Astrocyte (in vitro differentiated cells and primary cell): ENCODE data around the gene TULP3. TPM values are rescaled to one million over a fixed set of nuclear protein-coding genes. Genes with fewer than 3 reads are reported as not detected.

ENCODE experiments used
- DNase-seq: peaks from one replicate; pipeline ENCODE4 v3.0.0-alpha.2; 2010; ENCODE audit warnings: low read depth
- FAIRE-seq: peaks from 2 replicates; lab custom pipeline; 2011; peaks lifted over from hg19 to GRCh38; lab: Jason Lieb, UNC
- H2AFZ ChIP-seq: 2 replicates; pipeline ENCODE4 v1.6.0; 2012; ENCODE audit warnings: low read depth, low read length, inconsistent platforms
- H3K27ac ChIP-seq: 2 replicates; pipeline ENCODE4 v1.5.1; 2011; ENCODE audit warnings: low read depth, low read length, inconsistent platforms
- H3K27me3 ChIP-seq: 2 replicates; pipeline ENCODE4 v1.6.0; 2011; ENCODE audit warnings: low read length, inconsistent platforms; ENCODE audit not compliant: insufficient read depth
- H3K36me3 ChIP-seq: 2 replicates; pipeline ENCODE4 v1.5.1; 2011; ENCODE audit warnings: low read length, inconsistent platforms; ENCODE audit not compliant: insufficient read depth
- H3K4me1 ChIP-seq: 2 replicates; pipeline ENCODE4 v1.5.1; 2011; ENCODE audit warnings: low read length, inconsistent platforms; ENCODE audit not compliant: insufficient read depth
- H3K4me2 ChIP-seq: 2 replicates; pipeline ENCODE4 v1.6.0; 2012; ENCODE audit warnings: low read length, inconsistent platforms
- H3K4me3 ChIP-seq: 2 replicates; pipeline ENCODE4 v1.5.1; 2011; ENCODE audit warnings: low read depth, mild to moderate bottlenecking, low read length, inconsistent platforms; ENCODE audit not compliant: insufficient read depth
- H3K79me2 ChIP-seq: 2 replicates; pipeline ENCODE4 v1.6.0; 2012; ENCODE audit warnings: mild to moderate bottlenecking, low read length, inconsistent platforms; ENCODE audit not compliant: insufficient read depth
- H3K9ac ChIP-seq: 2 replicates; pipeline ENCODE4 v1.6.0; 2012; ENCODE audit warnings: mild to moderate bottlenecking, low read length, inconsistent platforms
- H3K9me3 ChIP-seq: 2 replicates; pipeline ENCODE4 v1.5.1; 2012; ENCODE audit warnings: low read depth, mild to moderate bottlenecking, low read length, inconsistent platforms; ENCODE audit not compliant: insufficient read depth
- H4K20me1 ChIP-seq: 2 replicates; pipeline ENCODE4 v1.6.0; 2012; ENCODE audit warnings: low read length, inconsistent platforms; ENCODE audit not compliant: insufficient read depth
- H3K27ac Mint-ChIP-seq: one replicate; pipeline ENCODE4 v1.8.0; 2021; ENCODE audit warnings: mild to moderate bottlenecking, mixed read lengths; ENCODE audit not compliant: unreplicated experiment
- H3K27me3 Mint-ChIP-seq: one replicate; pipeline ENCODE4 v1.8.0; 2021; ENCODE audit warnings: low read depth, mixed read lengths; ENCODE audit not compliant: unreplicated experiment
- H3K36me3 Mint-ChIP-seq: one replicate; pipeline ENCODE4 v1.8.0; 2021; ENCODE audit warnings: low read depth, mixed read lengths; ENCODE audit not compliant: unreplicated experiment
- H3K4me1 Mint-ChIP-seq: one replicate; pipeline ENCODE4 v1.8.0; 2021; ENCODE audit warnings: low read depth, mixed read lengths; ENCODE audit not compliant: unreplicated experiment
- H3K4me3 Mint-ChIP-seq: one replicate; pipeline ENCODE4 v1.8.0; 2021; ENCODE audit warnings: mild to moderate bottlenecking, moderate library complexity, mixed read lengths; ENCODE audit not compliant: unreplicated experiment
- H3K9me3 Mint-ChIP-seq: one replicate; pipeline ENCODE4 v1.8.0; 2021; ENCODE audit warnings: mild to moderate bottlenecking, mixed read lengths; ENCODE audit not compliant: unreplicated experiment
- CTCF ChIP-seq: IDR thresholded peaks from 2 replicates; pipeline ENCODE4 v1.5.1; 2011; ENCODE audit warnings: low read depth, mild to moderate bottlenecking, inconsistent platforms, low read length, moderate library complexity; ENCODE audit not compliant: insufficient read depth
- EZH2 ChIP-seq: IDR thresholded peaks from 2 replicates; pipeline ENCODE4 v1.6.1; 2012; ENCODE audit warnings: mild to moderate bottlenecking, low read length, inconsistent platforms; ENCODE audit not compliant: insufficient read depth
- total RNA-seq: library from RNA; stranded (reverse); gene quantifications from 2 replicates; pipeline ENCODE4 v1.2.1, GENCODE V29; 2021

The TULP3 gene
- total RNA-seq, 1 donor from 2014 or later: 23.6 TPM

DNA sequence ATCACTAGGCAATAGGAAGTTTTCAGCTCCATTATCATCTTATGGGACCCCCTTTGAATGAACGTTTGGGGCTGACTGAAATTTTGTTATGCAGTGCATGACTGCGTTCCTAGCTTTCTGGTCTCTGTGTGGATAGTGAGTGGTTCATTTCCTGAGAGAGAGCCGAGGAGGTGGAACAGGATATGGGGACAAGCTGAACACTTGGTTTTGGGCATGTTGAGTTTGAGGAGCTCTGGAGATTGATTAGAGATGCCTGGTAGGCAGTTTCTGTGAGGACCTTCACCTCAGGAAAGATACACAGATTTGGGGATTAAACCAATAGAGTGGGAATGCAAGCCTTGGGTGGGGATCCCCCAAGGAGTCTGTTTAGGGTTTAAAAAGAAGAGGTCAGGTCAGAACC is 96.2 kb downstream of the TULP3 start:
- no peaks in the 10 kb centered on the region for H3K4me1 ChIP-seq
- no peaks in the 10 kb centered on the region for H3K27me3 ChIP-seq
- FAIRE-seq (no peak), DNase-seq (no peak)
- H3K4me1 Mint-ChIP-seq: peaks cover 7% of the 10 kb centered on the region
- H3K27ac Mint-ChIP-seq: no peak overlapping the region
- no peak for TF ChIP-seq EZH2
- TF ChIP-seq CTCF: no peak
- peaks cover 6% of the 10 kb centered on the region for H3K36me3 Mint-ChIP-seq
- H3K79me2 ChIP-seq: peaks cover 46% of the 10 kb centered on the region
- no peak overlapping the region for H3K9ac ChIP-seq
- peaks cover 32% of the 10 kb centered on the region for H4K20me1 ChIP-seq
- H2AFZ ChIP-seq: no peak overlapping the region
- no peaks in the 10 kb centered on the region for H3K9me3 ChIP-seq
- H3K9me3 Mint-ChIP-seq: peaks cover 3% of the 10 kb centered on the region
- no peaks in the 10 kb centered on the region for H3K27me3 Mint-ChIP-seq
- H3K4me3 Mint-ChIP-seq: no peak overlapping the region
- H3K4me3 ChIP-seq: no peak overlapping the region
- H3K36me3 ChIP-seq: no peaks in the 10 kb centered on the region
- H3K27ac ChIP-seq: no peak overlapping the region
- no peak overlapping the region for H3K4me2 ChIP-seq

- no peak for FAIRE-seq
- Histone ChIP-seq H3K36me3 (no peaks in the 10 kb centered on the region), H3K27me3 (no peaks in the 10 kb centered on the region), H3K9ac (no peak overlapping the region), H3K27ac (no peak overlapping the region), H4K20me1 (peaks cover 26% of the 10 kb centered on the region), H3K9me3 (no peaks in the 10 kb centered on the region), H3K4me1 (no peaks in the 10 kb centered on the region), H3K4me3 (no peak overlapping the region), H2AFZ (no peak overlapping the region), H3K4me2 (no peak overlapping the region), H3K79me2 (peaks cover 40% of the 10 kb centered on the region)
- Mint-ChIP-seq H3K27me3 (no peaks in the 10 kb centered on the region), H3K4me1 (peaks cover 7% of the 10 kb centered on the region), H3K36me3 (peaks cover 6% of the 10 kb centered on the region), H3K9me3 (peaks cover 3% of the 10 kb centered on the region), H3K27ac (no peak overlapping the region), H3K4me3 (no peak overlapping the region)
- TF ChIP-seq EZH2: no peak
- no peak for DNase-seq
Measured at GRCh38 chr12:2988494-2988893, 97.8 kb downstream of the TULP3 start.

Other genes with a start within 250 kb of the TULP3 start
- gene FKBP4, start 95.9 kb upstream of the TULP3 start, total RNA-seq: 63.2 and 68.7 TPM in 2 replicates
- 20.1 and 20.2 TPM in 2 replicates for gene ITFG2, start 78.2 kb upstream of the TULP3 start, total RNA-seq
- not detected in 2 replicates for gene NRIP2, start 55.9 kb upstream of the TULP3 start, total RNA-seq
- gene TEX52, start 33.9 kb upstream of the TULP3 start, total RNA-seq: not detected in 2 replicates
- gene FOXM1, start 13.7 kb upstream of the TULP3 start, total RNA-seq: 3.9 and 7.1 TPM in 2 replicates
- gene RHNO1, start 13.7 kb upstream of the TULP3 start, total RNA-seq: 15.0 and 15.6 TPM in 2 replicates
- 13.0 and 19.1 TPM in 2 replicates for gene TEAD4, start 68.5 kb downstream of the TULP3 start, total RNA-seq
- gene TSPAN9, start 186.5 kb downstream of the TULP3 start, total RNA-seq: 39.8 and 40.9 TPM in 2 replicates